Activated CD8-positive, alpha-beta memory T cell treated with anti-CD3 and anti-CD28 coated beads for 24 hours (primary cell): ENCODE data around the gene OR4F16.
"Not testable (repeated sequence)": the region's sequence is repeated elsewhere in the genome, so short reads cannot be mapped to it uniquely, and the experiment has no call there.

Source experiments
- DNase-seq: peaks from one replicate; pipeline ENCODE4 v3.0.0-alpha.2; 2020

Gene OR4F16

GRCh38 chr1:686554-686953 is at the start of gene OR4F16:
TSS of gene OR4F16 (minus strand) at chr1:686654. CDS start at chr1:686654, 0 bp downstream.
- DNase-seq, result not testable (repeated sequence)

- not testable (repeated sequence) for DNase-seq
Measured at GRCh38 chr1:733649-734048, 47.2 kb upstream of the OR4F16 start.

- not testable (repeated sequence) for DNase-seq
Measured at GRCh38 chr1:727040-727439, 40.6 kb upstream of the OR4F16 start.
